Smooth muscle cell (in vitro differentiated cells): ENCODE results near the gene TRIO. TPM values are rescaled to one million over a fixed set of nuclear protein-coding genes. Genes with fewer than 3 reads are reported as not detected.

Experiments
- DNase-seq: peaks from one replicate; lab custom pipeline; 2025; ENCODE audit not compliant: unreplicated experiment; lab: John Stamatoyannopoulos, UW
- H2AFZ ChIP-seq: fragments of 200-600 bp; sonication (generic); 2 replicates; pipeline ENCODE4 v1.6.0; 2016; ENCODE audit warnings: antibody characterized with exemption, low read depth, mild to moderate bottlenecking
- H3F3A ChIP-seq: fragments of 200-600 bp; sonication (generic); 2 replicates; pipeline ENCODE4 v1.6.0; 2017; ENCODE audit warnings: antibody characterized with exemption, low read depth
- H3K27ac ChIP-seq: fragments of 200-600 bp; sonication (generic); 2 replicates; pipeline ENCODE4 v1.5.1; 2016; ENCODE audit warnings: low read depth, mild to moderate bottlenecking
- H3K27me3 ChIP-seq: fragments of 200-600 bp; sonication (generic); 2 replicates; pipeline ENCODE4 v1.6.1; 2016; ENCODE audit warnings: low read depth, mild to moderate bottlenecking
- H3K36me3 ChIP-seq: fragments of 200-600 bp; sonication (generic); 2 replicates; pipeline ENCODE4 v1.5.1; 2016; ENCODE audit warnings: low read depth
- H3K4me1 ChIP-seq: fragments of 200-600 bp; sonication (generic); 2 replicates; pipeline ENCODE4 v1.5.1; 2016; ENCODE audit warnings: low read depth
- H3K4me2 ChIP-seq: fragments of 200-600 bp; sonication (generic); 2 replicates; pipeline ENCODE4 v1.6.0; 2016; ENCODE audit warnings: mild to moderate bottlenecking
- H3K4me3 ChIP-seq: fragments of 200-600 bp; sonication (generic); 2 replicates; pipeline ENCODE4 v1.5.1; 2016; ENCODE audit warnings: mild to moderate bottlenecking
- H3K79me2 ChIP-seq: fragments of 200-600 bp; sonication (generic); 2 replicates; pipeline ENCODE4 v1.6.0; 2016; ENCODE audit warnings: low read depth, mild to moderate bottlenecking
- H3K9ac ChIP-seq: fragments of 200-600 bp; sonication (generic); 2 replicates; pipeline ENCODE4 v1.6.0; 2016; ENCODE audit warnings: low read depth
- H3K9me3 ChIP-seq: fragments of 200-600 bp; sonication (generic); replicated peaks from 2 replicates; pipeline ENCODE4 v1.5.1; 2016; ENCODE audit warnings: low read depth
- H4K20me1 ChIP-seq: fragments of 200-600 bp; sonication (generic); 2 replicates; pipeline ENCODE4 v1.6.0; 2016; ENCODE audit warnings: low read depth
- CTCF ChIP-seq: fragments of 200-600 bp; sonication (generic); IDR thresholded peaks from 2 replicates; pipeline ENCODE4 v1.5.1; 2017; ENCODE audit warnings: borderline replicate concordance, mild to moderate bottlenecking, antibody characterized with exemption; ENCODE audit not compliant: insufficient read depth, poor library complexity, severe bottlenecking
- WGBS: methylation state at CpG from one replicate; pipeline ENCODE4 v1.1.7; 2016; ENCODE audit warnings: low lambda C conversion rate; 5-methylcytosine and 5-hydroxymethylcytosine counted together
- polyA plus RNA-seq: library from polyadenylated mRNA; unstranded; fragments of >200 nt; fragmentation: Nextera tagmentation; extraction: Ambion mirVana; gene quantifications from 2 replicates; pipeline ENCODE4 v1.2.1, GENCODE V29; 2016
- total RNA-seq: library from RNA; depleted of rRNA; stranded (reverse); fragments of >200 nt; gene quantifications from 2 replicates; pipeline ENCODE4 v1.2.3, GENCODE V29; 2014

Gene TRIO
- total and polyA plus RNA-seq, 2 experiments from 2014 or later: 10.2 to 118 TPM

GRCh38 chr5:14242447-14242846 is 99.3 kb downstream of the TRIO start:
- Histone ChIP-seq H4K20me1 (peaks cover 100% of the 10 kb centered on the region), H3K4me2 (no peak overlapping the region), H3K36me3 (no peaks in the 10 kb centered on the region), H3F3A (peaks cover 7% of the 10 kb centered on the region), H3K9ac (no peak overlapping the region), H3K4me1 (peaks cover 31% of the 10 kb centered on the region), H3K9me3 (no peaks in the 10 kb centered on the region), H3K4me3 (no peak overlapping the region), H3K27ac (no peak overlapping the region), H3K79me2 (peaks cover 97% of the 10 kb centered on the region), H2AFZ (no peak overlapping the region), H3K27me3 (no peaks in the 10 kb centered on the region)
- WGBS: 96% methylated on average over 6 of the region's 6 CpGs
- DNase-seq: no peak
- no peak for TF ChIP-seq CTCF

- no peaks in the 10 kb centered on the region for H3K9me3 ChIP-seq
- no peak overlapping the region for H2AFZ ChIP-seq
- 87% methylated on average over 7 of the region's 7 CpGs for WGBS
- no peak for TF ChIP-seq CTCF
- peaks cover 3% of the 10 kb centered on the region for H3F3A ChIP-seq
- no peak overlapping the region for H3K27ac ChIP-seq
- H3K4me1 ChIP-seq: peaks cover 26% of the 10 kb centered on the region
- peaks cover 97% of the 10 kb centered on the region for H3K79me2 ChIP-seq
- H3K27me3 ChIP-seq: no peaks in the 10 kb centered on the region
- H3K4me3 ChIP-seq: no peak overlapping the region
- no peaks in the 10 kb centered on the region for H3K36me3 ChIP-seq
- no peak overlapping the region for H3K4me2 ChIP-seq
- peaks cover 100% of the 10 kb centered on the region for H4K20me1 ChIP-seq
- H3K9ac ChIP-seq: no peak overlapping the region
- no peak for DNase-seq
Measured at GRCh38 chr5:14242871-14243383, 99.8 kb downstream of the TRIO start.

DNA sequence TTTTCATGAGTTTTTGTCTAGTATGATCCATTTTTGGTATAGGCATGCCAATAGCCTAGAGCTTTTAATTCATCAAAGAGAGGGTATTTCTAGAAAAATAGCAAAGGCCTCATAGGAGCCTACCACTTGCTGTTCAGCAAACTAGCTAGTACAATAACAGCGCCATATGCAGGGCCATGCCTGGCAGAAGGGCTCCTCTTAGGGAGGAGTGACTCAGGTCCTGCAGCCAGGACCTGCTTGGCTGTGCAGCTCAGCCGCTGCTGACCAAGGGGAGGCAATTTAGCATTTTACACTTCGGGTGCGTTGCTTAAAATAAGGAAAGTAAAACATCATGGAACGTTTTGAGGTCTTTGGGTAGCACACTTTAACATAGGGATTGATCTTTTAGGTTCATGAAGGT is 100.6 kb downstream of the TRIO start:
- H3K27ac ChIP-seq: no peak overlapping the region
- WGBS: 83% methylated on average over 5 of the region's 5 CpGs
- no peak for DNase-seq
- peaks cover 3% of the 10 kb centered on the region for H3F3A ChIP-seq
- H3K4me1 ChIP-seq: peaks cover 19% of the 10 kb centered on the region
- H3K9me3 ChIP-seq: no peaks in the 10 kb centered on the region
- H3K36me3 ChIP-seq: no peaks in the 10 kb centered on the region
- H3K27me3 ChIP-seq: no peaks in the 10 kb centered on the region
- peaks cover 100% of the 10 kb centered on the region for H4K20me1 ChIP-seq
- H3K9ac ChIP-seq: no peak overlapping the region
- H3K4me2 ChIP-seq: no peak overlapping the region
- no peak overlapping the region for H2AFZ ChIP-seq
- H3K4me3 ChIP-seq: no peak overlapping the region
- TF ChIP-seq CTCF: no peak
- H3K79me2 ChIP-seq: peaks cover 97% of the 10 kb centered on the region

DNA sequence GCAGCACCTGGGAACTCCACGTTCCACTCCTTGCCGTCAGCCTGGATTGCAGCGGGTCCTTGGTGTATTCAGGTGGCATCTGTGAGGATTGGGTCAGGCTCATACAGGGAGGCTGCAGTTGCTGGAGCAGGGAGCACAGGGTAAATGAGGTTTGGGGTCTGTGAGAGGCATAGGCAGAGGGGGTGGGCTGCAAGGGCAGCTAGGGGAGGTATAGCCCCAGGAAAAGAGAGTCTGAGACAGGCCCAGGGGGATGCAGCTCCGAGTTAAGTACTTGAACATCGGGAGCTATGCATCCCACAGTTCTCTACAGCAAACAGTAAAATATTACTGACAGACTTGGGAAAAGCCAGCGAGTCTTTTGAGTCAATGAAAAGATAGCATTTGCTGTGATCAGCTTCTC is 101.6 kb downstream of the TRIO start:
- Histone ChIP-seq H4K20me1 (peaks cover 100% of the 10 kb centered on the region), H3K4me2 (no peak overlapping the region)

More for the DNA sequence above, 101.6 kb downstream of the TRIO start:
- H3K4me1 ChIP-seq: peaks cover 13% of the 10 kb centered on the region
- no peak overlapping the region for H2AFZ ChIP-seq
- no peaks in the 10 kb centered on the region for H3K9me3 ChIP-seq
- H3K4me3 ChIP-seq: no peak overlapping the region
- H3K27ac ChIP-seq: no peak overlapping the region
- 84% methylated on average over 6 of the region's 6 CpGs for WGBS
- no peaks in the 10 kb centered on the region for H3K36me3 ChIP-seq
- H3F3A ChIP-seq: peaks cover 3% of the 10 kb centered on the region
- peaks cover 97% of the 10 kb centered on the region for H3K79me2 ChIP-seq
- DNase-seq: no peak
- no peak for TF ChIP-seq CTCF
- H3K27me3 ChIP-seq: no peaks in the 10 kb centered on the region
- no peak overlapping the region for H3K9ac ChIP-seq
